ENCODE measurements around the gene GPC3. TPM values are rescaled to one million over a fixed set of nuclear protein-coding genes. Genes with fewer than 3 reads are reported as not detected.

Gene GPC3
- total RNA-seq, 4 donors from 2014 or later = 3.3 to 172 (median 21.2) TPM

DNA sequence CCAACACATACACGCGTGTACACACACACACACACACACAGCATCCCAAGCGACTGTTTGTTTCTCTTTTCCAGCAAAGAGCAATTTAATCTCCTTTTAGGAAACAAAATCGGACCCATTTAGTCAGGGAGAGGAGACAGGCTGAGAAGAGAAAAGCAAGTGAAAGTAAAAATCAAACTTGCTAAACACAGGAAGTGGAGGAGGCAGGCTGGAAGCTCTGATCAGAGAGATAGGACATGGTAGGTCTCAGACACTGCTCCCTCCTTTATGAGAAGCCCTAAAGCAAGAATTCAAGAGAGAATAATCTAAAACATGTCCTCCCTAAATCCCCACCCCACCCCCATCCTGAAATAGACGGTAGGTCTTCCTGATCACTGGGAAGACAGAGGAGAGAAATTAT, 62.3 kb downstream of the GPC3 start:
- no peaks in the 10 kb centered on the region for H3K9me3 ChIP-seq
- intact Hi-C loops (cut with DNase I; ENCODE audit: low total_unique reads) = no loop called here
- no peak overlapping the region for H3K4me3 ChIP-seq
- no peaks in the 10 kb centered on the region for H3K4me1 ChIP-seq
- no peak overlapping the region for H3K27ac ChIP-seq
- TF ChIP-seq POLR2A (IDR thresholded peaks at IDR 0.05) = no peak
- TF ChIP-seq, protein P1, sequence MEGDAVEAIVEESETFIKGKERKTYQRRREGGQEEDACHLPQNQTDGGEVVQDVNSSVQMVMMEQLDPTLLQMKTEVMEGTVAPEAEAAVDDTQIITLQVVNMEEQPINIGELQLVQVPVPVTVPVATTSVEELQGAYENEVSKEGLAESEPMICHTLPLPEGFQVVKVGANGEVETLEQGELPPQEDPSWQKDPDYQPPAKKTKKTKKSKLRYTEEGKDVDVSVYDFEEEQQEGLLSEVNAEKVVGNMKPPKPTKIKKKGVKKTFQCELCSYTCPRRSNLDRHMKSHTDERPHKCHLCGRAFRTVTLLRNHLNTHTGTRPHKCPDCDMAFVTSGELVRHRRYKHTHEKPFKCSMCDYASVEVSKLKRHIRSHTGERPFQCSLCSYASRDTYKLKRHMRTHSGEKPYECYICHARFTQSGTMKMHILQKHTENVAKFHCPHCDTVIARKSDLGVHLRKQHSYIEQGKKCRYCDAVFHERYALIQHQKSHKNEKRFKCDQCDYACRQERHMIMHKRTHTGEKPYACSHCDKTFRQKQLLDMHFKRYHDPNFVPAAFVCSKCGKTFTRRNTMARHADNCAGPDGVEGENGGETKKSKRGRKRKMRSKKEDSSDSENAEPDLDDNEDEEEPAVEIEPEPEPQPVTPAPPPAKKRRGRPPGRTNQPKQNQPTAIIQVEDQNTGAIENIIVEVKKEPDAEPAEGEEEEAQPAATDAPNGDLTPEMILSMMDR (IDR thresholded peaks at IDR 0.05) = no peak
- H3K27me3 ChIP-seq = peaks cover 0 to under 1% of the 10 kb centered on the region in 2 donors
- DNase-seq = no peak
- no peaks in the 10 kb centered on the region for H3K36me3 ChIP-seq

GRCh38 chrX:133922390-133922771, 63.0 kb downstream of the GPC3 start:
- intact Hi-C loops (cut with DNase I; ENCODE audit: low total_unique reads) = no loop called here
- no peak for TF ChIP-seq POLR2A (IDR thresholded peaks at IDR 0.05)
- TF ChIP-seq, protein P1 (IDR thresholded peaks at IDR 0.05) = no peak
- H3K27me3 ChIP-seq = no peaks in the 10 kb centered on the region
- DNase-seq = no peak
- no peak overlapping the region for H3K4me3 ChIP-seq
- H3K4me1 ChIP-seq = no peaks in the 10 kb centered on the region
- H3K9me3 ChIP-seq = no peaks in the 10 kb centered on the region
- H3K27ac ChIP-seq = no peak overlapping the region
- no peaks in the 10 kb centered on the region for H3K36me3 ChIP-seq

GRCh38 chrX:133921764-133922389, 63.5 kb downstream of the GPC3 start:
- H3K4me3 ChIP-seq = no peak overlapping the region
- H3K4me1 ChIP-seq = no peaks in the 10 kb centered on the region
- no peaks in the 10 kb centered on the region for H3K27me3 ChIP-seq
- H3K27ac ChIP-seq = no peak overlapping the region
- no peaks in the 10 kb centered on the region for H3K9me3 ChIP-seq
- no peak for DNase-seq
- no peak for TF ChIP-seq POLR2A (IDR thresholded peaks at IDR 0.05)
- TF ChIP-seq, protein P1 (IDR thresholded peaks at IDR 0.05) = no peak
- no peaks in the 10 kb centered on the region for H3K36me3 ChIP-seq
- intact Hi-C loops (cut with DNase I; ENCODE audit: low total_unique reads) = no loop called here

- TF ChIP-seq, protein P1 (IDR thresholded peaks at IDR 0.05) = no peak
- no peak for TF ChIP-seq POLR2A (IDR thresholded peaks at IDR 0.05)
- intact Hi-C loops (cut with DNase I; ENCODE audit: low total_unique reads) = no loop called here
- H3K27me3 ChIP-seq = peaks cover 0 to 3% of the 10 kb centered on the region in 2 donors
- H3K36me3 ChIP-seq = no peaks in the 10 kb centered on the region
- no peak for DNase-seq
- H3K9me3 ChIP-seq = no peaks in the 10 kb centered on the region
- no peaks in the 10 kb centered on the region for H3K4me1 ChIP-seq
- no peak overlapping the region for H3K27ac ChIP-seq
- H3K4me3 ChIP-seq = no peak overlapping the region
Measured at GRCh38 chrX:133921086-133921485, 64.3 kb downstream of the GPC3 start.

DNA sequence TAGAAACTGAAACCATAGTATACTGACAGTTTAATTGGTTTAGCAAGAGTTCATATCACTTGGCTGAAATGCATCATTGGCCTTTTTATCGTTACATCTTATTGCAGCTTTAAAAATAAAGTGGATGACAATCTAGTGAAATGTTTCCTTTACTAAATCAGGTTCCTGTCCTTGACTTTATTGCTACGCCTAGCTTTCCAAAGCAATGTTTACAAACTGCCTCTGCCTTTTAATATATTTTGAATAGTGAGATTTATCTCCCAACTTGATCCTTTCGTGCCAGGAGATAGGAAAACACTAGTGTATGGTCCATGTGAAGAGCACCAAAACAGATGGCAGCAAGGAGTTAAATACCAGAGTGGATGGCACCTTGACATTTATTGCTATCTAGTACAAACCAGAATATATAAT, 67.0 kb downstream of the GPC3 start:
- TF ChIP-seq POLR2A (IDR thresholded peaks at IDR 0.05) = no peak
- TF ChIP-seq, protein P1 (IDR thresholded peaks at IDR 0.05) = no peak

More for the DNA sequence above, 67.0 kb downstream of the GPC3 start:
- Histone ChIP-seq H3K9me3 (no peaks in the 10 kb centered on the region), H3K4me3 (no peak overlapping the region), H3K27me3 (peaks cover 0 to 5% of the 10 kb centered on the region in 2 donors), H3K27ac (no peak overlapping the region), H3K4me1 (no peaks in the 10 kb centered on the region), H3K36me3 (no peaks in the 10 kb centered on the region)
- intact Hi-C loops (cut with DNase I; ENCODE audit: low total_unique reads) = no loop called here
- no peak for DNase-seq
